SK-N-SH (cell line): ENCODE measurements around the gene ZEB2. TPM values are rescaled to one million over a fixed set of nuclear protein-coding genes. Genes with fewer than 3 reads are reported as not detected.

ENCODE experiments used
- CTCF ChIA-PET: fragments of 300-600, 350-600 bp; formaldehyde crosslinking; extraction: SDS; loops from one replicate; lab custom pipeline; 2021; lab: Yijun Ruan, JAX
- POLR2A ChIA-PET: fragments of 350-600 bp; sonication (Branson Sonifier 250); formaldehyde crosslinking; extraction: SDS; loops from one replicate; lab custom pipeline; 2020; ENCODE audit warnings: antibody characterized with exemption, inconsistent platforms; lab: Yijun Ruan, JAX
- DNase-seq: peaks from one replicate; pipeline ENCODE4 v3.0.0; 2012
- H2AFZ ChIP-seq: fragments of 200-600 bp; sonication (generic); 2 replicates; pipeline ENCODE4 v1.8.1; 2016; ENCODE audit warnings: antibody characterized with exemption, mild to moderate bottlenecking, low read depth
- H3F3A ChIP-seq: fragments of 200-600 bp; sonication (generic); replicated peaks from 2 replicates; pipeline ENCODE3; 2016; ENCODE audit warnings: antibody characterized with exemption, mild to moderate bottlenecking; ENCODE audit not compliant: insufficient read depth
- H3K27ac ChIP-seq, 2 experiments: fragments of 200-500 bp in 1 of 2; fragments of 200-600 bp in 1 of 2; sonication (Bioruptor generic) in 1 of 2; sonication (generic), shearing (Covaris generic) in 1 of 2; 2 replicates each; pipeline versions ENCODE4 v1.5.1 to v1.6.1; 2014 to 2016; ENCODE audit warnings: low read depth in 2 of 2, inconsistent platforms in 1 of 2, low read length in 1 of 2, mild to moderate bottlenecking in 1 of 2, mixed read lengths in 1 of 2
- H3K27me3 ChIP-seq: fragments of 200-600 bp; sonication (generic), shearing (Covaris generic); 2 replicates; pipeline ENCODE4 v1.6.1; 2016; ENCODE audit warnings: mixed run types; ENCODE audit not compliant: insufficient read depth
- H3K36me3 ChIP-seq, 2 experiments: fragments of 200-500 bp in 1 of 2; fragments of 200-600 bp in 1 of 2; sonication (Bioruptor generic) in 1 of 2; sonication (generic) in 1 of 2; replicated peaks in 1 of 2; 2 replicates each; pipeline versions ENCODE3 to v1.5.1; 2014 to 2016; ENCODE audit warnings: low read length in 1 of 2, mild to moderate bottlenecking in 1 of 2; ENCODE audit not compliant: insufficient read depth in 2 of 2, control insufficient read depth in 1 of 2
- H3K4me1 ChIP-seq, 2 experiments: fragments of 200-500 bp in 1 of 2; fragments of 200-600 bp in 1 of 2; sonication (Bioruptor generic) in 1 of 2; sonication (generic), shearing (Covaris generic) in 1 of 2; 2 replicates each; pipeline versions ENCODE4 v1.5.1 to v1.6.1; 2014 to 2016; ENCODE audit warnings: low read depth in 1 of 2, low read length in 1 of 2, mixed run types in 1 of 2; ENCODE audit not compliant: insufficient read depth in 2 of 2, control insufficient read depth in 1 of 2
- H3K4me2 ChIP-seq: fragments of 200-600 bp; sonication (generic), shearing (Covaris generic); 2 replicates; pipeline ENCODE4 v1.6.1; 2017; ENCODE audit warnings: mixed run types
- H3K4me3 ChIP-seq, 2 experiments: fragments of 200-500 bp in 1 of 2; fragments of 200-600 bp in 1 of 2; sonication (Bioruptor generic) in 1 of 2; sonication (generic), shearing (Covaris generic) in 1 of 2; 2 replicates each; pipeline versions ENCODE4 v1.5.1 to v1.8.1; 2014 to 2016; ENCODE audit warnings: low read depth in 2 of 2, inconsistent platforms in 1 of 2, low read length in 1 of 2, mild to moderate bottlenecking in 1 of 2, mixed read lengths in 1 of 2, moderate library complexity in 1 of 2
- H3K79me2 ChIP-seq: fragments of 200-600 bp; sonication (generic); 2 replicates; pipeline ENCODE4 v1.8.1; 2017; ENCODE audit warnings: mild to moderate bottlenecking; ENCODE audit not compliant: insufficient read depth
- H3K9ac ChIP-seq: fragments of 200-600 bp; sonication (generic); 2 replicates; pipeline ENCODE4 v1.6.1; 2017; ENCODE audit warnings: mixed run types
- H3K9me2 ChIP-seq: fragments of 200-600 bp; sonication (generic); 2 replicates; pipeline ENCODE4 v1.6.1; 2017; ENCODE audit warnings: mixed run types
- H3K9me3 ChIP-seq: fragments of 200-600 bp; sonication (generic); 2 replicates; pipeline ENCODE4 v1.6.1; 2017; ENCODE audit warnings: mixed run types, mild to moderate bottlenecking, moderate library complexity
- H4K20me1 ChIP-seq: fragments of 200-600 bp; sonication (generic); 2 replicates; pipeline ENCODE4 v1.6.1; 2017; ENCODE audit warnings: mild to moderate bottlenecking, mixed run types; ENCODE audit not compliant: insufficient read depth
- CHD2 ChIP-seq: fragments of 150-350 bp; IDR thresholded peaks from 2 replicates; pipeline ENCODE4 v1.6.1; 2018; ENCODE audit warnings: low read length; ENCODE audit not compliant: partially characterized antibody
- CTCF ChIP-seq: fragments of 200-600 bp; sonication (generic); IDR thresholded peaks from 2 replicates; pipeline ENCODE4 v1.6.1; 2017; ENCODE audit warnings: antibody characterized with exemption, mild to moderate bottlenecking, moderate library complexity
- ELF1 ChIP-seq: IDR thresholded peaks from 2 replicates; pipeline ENCODE4 v1.4.0; 2012
- EP300 ChIP-seq, 2 experiments: IDR thresholded peaks; 2 replicates each; pipeline versions ENCODE4 v1.4.0 to v1.6.1; 2012; ENCODE audit warnings: borderline replicate concordance in 1 of 2, low read depth in 1 of 2, low read length in 1 of 2
- EZH2phosphoT487 ChIP-seq: fragments of 200-600 bp; sonication (generic); IDR thresholded peaks from 2 replicates; pipeline ENCODE4 v1.6.1; 2017; ENCODE audit warnings: low read depth, mixed run types, mild to moderate bottlenecking, antibody characterized with exemption, moderate library complexity, borderline replicate concordance
- FOSL2 ChIP-seq: IDR thresholded peaks from 2 replicates; pipeline ENCODE4 v1.4.0; 2012; ENCODE audit warnings: low read depth, mild to moderate bottlenecking, moderate library complexity, borderline replicate concordance
- FOXJ3 ChIP-seq: sonication (generic); formaldehyde crosslinking; IDR thresholded peaks from 2 replicates; pipeline ENCODE4 v1.5.1; 2020; ENCODE audit warnings: mild to moderate bottlenecking, missing genetic modification reagents
- FOXM1 ChIP-seq: IDR thresholded peaks from 2 replicates; pipeline ENCODE4 v1.4.0; 2012; ENCODE audit warnings: low read depth, mild to moderate bottlenecking
- GATA2 ChIP-seq: sonication (generic); formaldehyde crosslinking; IDR thresholded peaks from 2 replicates; pipeline ENCODE4 v1.5.0; 2020; ENCODE audit warnings: mild to moderate bottlenecking, missing genetic modification reagents
- MEF2A ChIP-seq: IDR thresholded peaks from 2 replicates; pipeline ENCODE4 v1.4.0; 2012; ENCODE audit warnings: low read depth, borderline replicate concordance
- MXI1 ChIP-seq: IDR thresholded peaks from 2 replicates; pipeline ENCODE4 v1.6.1; 2012; ENCODE audit warnings: mild to moderate bottlenecking, low read depth, low read length, improper control_type of control experiment
- NFIC ChIP-seq: IDR thresholded peaks from 2 replicates; pipeline ENCODE4 v1.4.0; 2012; ENCODE audit warnings: borderline replicate concordance
- RAD21 ChIP-seq: IDR thresholded peaks from 2 replicates; pipeline ENCODE4 v1.6.1; 2012; ENCODE audit warnings: mild to moderate bottlenecking, low read length
- RCOR1 ChIP-seq: fragments of 150-350 bp; IDR thresholded peaks from 2 replicates; pipeline ENCODE4 v1.6.1; 2017; ENCODE audit warnings: antibody characterized with exemption, low read length
- SIN3A ChIP-seq: IDR thresholded peaks from 2 replicates; pipeline ENCODE4 v1.6.1; 2012; ENCODE audit warnings: low read depth, mild to moderate bottlenecking, low read length, moderate library complexity, borderline replicate concordance
- TEAD4 ChIP-seq: IDR thresholded peaks from 2 replicates; pipeline ENCODE4 v1.4.0; 2012; ENCODE audit warnings: mild to moderate bottlenecking, borderline replicate concordance; ENCODE audit not compliant: insufficient read depth
- USF2 ChIP-seq: fragments of 150-350 bp; IDR thresholded peaks from 2 replicates; pipeline ENCODE4 v1.6.1; 2017; ENCODE audit warnings: antibody characterized with exemption, low read length, low read depth, borderline replicate concordance
- ZBTB33 ChIP-seq: IDR thresholded peaks from 2 replicates; pipeline ENCODE4 v1.4.0; 2012; ENCODE audit warnings: low read depth, borderline replicate concordance
- WGBS: methylation state at CpG from one replicate; pipeline ENCODE4 v1.1.6; 2017; ENCODE audit warnings: low lambda C conversion rate; 5-methylcytosine and 5-hydroxymethylcytosine counted together
- polyA plus RNA-seq, 3 experiments: library from polyadenylated mRNA; depleted of rRNA; stranded (reverse); fragments of >200 nt; gene quantifications; 2 replicates each; pipeline ENCODE4 v1.2.3, GENCODE V29; 2012
- TF ChIP-seq, protein P1 (sequence below): IDR thresholded peaks from 2 replicates; pipeline ENCODE4 v1.4.0; 2012; ENCODE audit warnings: low read depth, borderline replicate concordance

ZEB2 gene
- polyA plus RNA-seq, 1 of the 3 experiments (the other 2 are of a cell fraction): 16.3 TPM

- no peaks in the 10 kb centered on the region for H3K36me3 ChIP-seq
- no peak overlapping the region for H3K4me2 ChIP-seq
- CTCF ChIA-PET: interaction anchor here (0.7 to 1.2 kb wide), 2 partner anchors 110 to 492 kb away, joined by 3 to 4 read pairs; no protein-coding TSS in a partner anchor
- H3K4me1 ChIP-seq: peaks cover 0 to 2% of the 10 kb centered on the region in 2 experiments; a peak in 2 of 4 replicates
- peak overlapping the region in 1 of 2 experiments; percentile 54; a peak in 2 of 4 replicates for H3K27ac ChIP-seq
- H4K20me1 ChIP-seq: no peaks in the 10 kb centered on the region
- no peak overlapping the region for H2AFZ ChIP-seq
- H3K4me3 ChIP-seq: no peak overlapping the region
- H3K9me2 ChIP-seq: no peaks in the 10 kb centered on the region
- no peak overlapping the region for H3K9ac ChIP-seq
- H3K9me3 ChIP-seq: no peaks in the 10 kb centered on the region
- 53% methylated on average over 2 of the region's 2 CpGs for WGBS
- TF ChIP-seq RAD21: peak; percentile 18; the same call in 1 of the 2 replicates
- TF ChIP-seq FOXM1: no peak
- peak; percentile 56; the same call in 1 of the 2 replicates for TF ChIP-seq RCOR1
- no peak for TF ChIP-seq SIN3A
- TF ChIP-seq EP300 (IDR thresholded peaks at IDR 0.05; ENCODE audit: borderline replicate concordance in 1 of 2, low read depth in 1 of 2, low read length in 1 of 2): peak in 1 of 2 experiments; percentile 21; a peak in 1 of 4 replicates
- no peak for TF ChIP-seq FOXJ3
- TF ChIP-seq EZH2phosphoT487: no peak
- TF ChIP-seq ZBTB33: no peak
- no peak for TF ChIP-seq NFIC
- no peak for TF ChIP-seq ELF1
- peak; percentile 11 for TF ChIP-seq CHD2
- peak; percentile 30; the same call in 1 of the 2 replicates for TF ChIP-seq GATA2
- TF ChIP-seq USF2: no peak
- no peaks in the 10 kb centered on the region for H3K79me2 ChIP-seq
- POLR2A ChIA-PET: no interaction called here
- no peaks in the 10 kb centered on the region for H3K27me3 ChIP-seq
- H3F3A ChIP-seq: no peaks in the 10 kb centered on the region
- peak; percentile 28 for DNase-seq
These were observed 180.9 kb downstream of the ZEB2 start for GRCh38 chr2:144339048-144339447.

GRCh38 chr2:144334551-144334950 is 185.4 kb downstream of the ZEB2 start:
- ChIA-PET POLR2A (no interaction called here), CTCF (no interaction called here)
- Histone ChIP-seq H3K27me3 (no peaks in the 10 kb centered on the region), H3F3A (peaks cover 11% of the 10 kb centered on the region), H3K27ac (no peak overlapping the region), H3K9me2 (no peaks in the 10 kb centered on the region), H2AFZ (no peak overlapping the region), H3K79me2 (peaks cover 11% of the 10 kb centered on the region), H3K36me3 (no peaks in the 10 kb centered on the region), H3K4me1 (peaks cover 0 to 6% of the 10 kb centered on the region in 2 experiments; a peak in 3 of 4 replicates), H4K20me1 (no peaks in the 10 kb centered on the region), H3K9me3 (no peaks in the 10 kb centered on the region), H3K9ac (no peak overlapping the region), H3K4me2 (no peak overlapping the region), H3K4me3 (no peak overlapping the region)
- WGBS: 89% methylated on average over 4 of the region's 4 CpGs
- DNase-seq: no peak
- TF ChIP-seq MXI1 (no peak), CTCF (no peak), ZBTB33 (no peak), MEF2A (no peak), EZH2phosphoT487 (no peak), TEAD4 (no peak), FOSL2 (no peak)
- TF ChIP-seq, protein P1, sequence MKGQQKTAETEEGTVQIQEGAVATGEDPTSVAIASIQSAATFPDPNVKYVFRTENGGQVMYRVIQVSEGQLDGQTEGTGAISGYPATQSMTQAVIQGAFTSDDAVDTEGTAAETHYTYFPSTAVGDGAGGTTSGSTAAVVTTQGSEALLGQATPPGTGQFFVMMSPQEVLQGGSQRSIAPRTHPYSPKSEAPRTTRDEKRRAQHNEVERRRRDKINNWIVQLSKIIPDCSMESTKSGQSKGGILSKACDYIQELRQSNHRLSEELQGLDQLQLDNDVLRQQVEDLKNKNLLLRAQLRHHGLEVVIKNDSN: no peak
